Esophagus muscularis mucosa (tissue), 4 donors: Measurements from ENCODE around the gene GBF1. TPM values are rescaled to one million over a fixed set of nuclear protein-coding genes. Genes with fewer than 3 reads are reported as not detected.

Source experiments
- DNase-seq: peaks from one replicate; pipeline ENCODE4 v3.0.0-alpha.2; 2017; ENCODE audit errors: extremely low spot score
- H3K27ac ChIP-seq, 4 donors: fragments of 200-600 bp; sonication (generic); replicated peaks in 1 of 4; 1 replicate in 3 of 4; 2 replicates in 1 of 4; pipeline ENCODE4 v1.5.1; 2016 to 2019; ENCODE audit warnings: mild to moderate bottlenecking in 1 of 4
- H3K27me3 ChIP-seq, 4 donors: fragments of 200-600 bp; sonication (generic); one replicate each; pipeline versions ENCODE4 v1.5.1 to v1.6.0; 2016 to 2019
- H3K36me3 ChIP-seq, 4 donors: fragments of 200-600 bp; sonication (generic); one replicate each; pipeline ENCODE4 v1.5.1; 2016 to 2019
- H3K4me1 ChIP-seq, 4 donors: fragments of 200-600 bp; sonication (generic); one replicate each; pipeline ENCODE4 v1.5.1; 2016 to 2019
- H3K4me3 ChIP-seq, 4 donors: fragments of 200-600 bp; sonication (generic); 1 replicate in 2 of 4; 2 replicates in 2 of 4; pipeline ENCODE4 v1.5.1; 2016 to 2019; ENCODE audit warnings: mild to moderate bottlenecking in 4 of 4, moderate library complexity in 1 of 4
- H3K9me3 ChIP-seq, 4 donors: fragments of 200-600 bp; sonication (generic); 1 replicate in 3 of 4; 2 replicates in 1 of 4; pipeline ENCODE4 v1.5.1; 2016 to 2019
- CTCF ChIP-seq, 3 experiments: fragments of 200-600 bp in 2 of 3; fragments of 450-650 bp in 1 of 3; sonication (generic) in 2 of 3; IDR thresholded peaks; one replicate each; pipeline ENCODE4 v1.5.1; 2017 to 2019; ENCODE audit warnings: antibody characterized with exemption in 3 of 3, mild to moderate bottlenecking in 2 of 3, moderate library complexity in 1 of 3
- EP300 ChIP-seq: sonication (generic); formaldehyde crosslinking; IDR thresholded peaks from one replicate; pipeline ENCODE4 v1.6.1; 2017; ENCODE audit warnings: antibody characterized with exemption
- POLR2A ChIP-seq: fragments of 450-650 bp; IDR thresholded peaks from one replicate; pipeline ENCODE4 v1.6.1; 2017; ENCODE audit warnings: antibody characterized with exemption, moderate library complexity, mild to moderate bottlenecking, low read depth
- POLR2AphosphoS5 ChIP-seq, 2 donors: sonication (generic); formaldehyde crosslinking; IDR thresholded peaks; one replicate each; pipeline ENCODE4 v1.6.1; 2017; ENCODE audit warnings: antibody characterized with exemption in 2 of 2
- WGBS: methylation state at CpG from one replicate; pipeline ENCODE4 v1.1.5; 2018; 5-methylcytosine and 5-hydroxymethylcytosine counted together
- intact Hi-C: fragments of 100-400 bp; cut with DNase I; formaldehyde crosslinking; loops from one replicate; pipeline ENCODE4 v1.15.1; 2023
- total RNA-seq, 4 donors: library from RNA; depleted of rRNA; stranded (reverse); fragments of >200 nt; gene quantifications; one replicate each; pipeline versions ENCODE4 v1.1.0 to v1.2.1, GENCODE V29; 2016

Gene GBF1
- total RNA-seq, 4 donors from 2014 or later, result 33.1 to 52.4 (median 40.0) TPM

- intact Hi-C loops, result no loop called here
- Histone ChIP-seq H3K27me3 (no peaks in the 10 kb centered on the region), H3K4me1 (peaks cover 10 to 30% (median 12%) of the 10 kb centered on the region in 4 donors), H3K36me3 (no peaks in the 10 kb centered on the region), H3K27ac (no peak overlapping the region), H3K4me3 (no peak overlapping the region), H3K9me3 (no peaks in the 10 kb centered on the region)
- no peak for DNase-seq
- TF ChIP-seq EP300 (no peak), POLR2A (no peak), POLR2AphosphoS5 (IDR thresholded peaks at IDR 0.05) (no peak), CTCF (IDR thresholded peaks at IDR 0.05) (no peak)
- 100% methylated on average over 2 of the region's 2 CpGs for WGBS
These were observed 44.0 kb downstream of the GBF1 start for GRCh38 chr10:102289356-102289755.

- H3K4me1 ChIP-seq, result peaks cover 10 to 31% (median 12%) of the 10 kb centered on the region in 4 donors
- no peaks in the 10 kb centered on the region for H3K27me3 ChIP-seq
- DNase-seq, result peak; percentile 17
- 92% methylated on average over 3 of the region's 3 CpGs for WGBS
- H3K27ac ChIP-seq, result no peak overlapping the region
- intact Hi-C loops, result no loop called here
- TF ChIP-seq POLR2AphosphoS5 (IDR thresholded peaks at IDR 0.05) (no peak), POLR2A (no peak), EP300 (no peak), CTCF (IDR thresholded peaks at IDR 0.05) (no peak)
- no peaks in the 10 kb centered on the region for H3K9me3 ChIP-seq
- no peaks in the 10 kb centered on the region for H3K36me3 ChIP-seq
- no peak overlapping the region for H3K4me3 ChIP-seq
These were observed 44.5 kb downstream of the GBF1 start for GRCh38 chr10:102289840-102290239.

- Histone ChIP-seq H3K27me3 (no peaks in the 10 kb centered on the region), H3K4me3 (no peak overlapping the region), H3K36me3 (no peaks in the 10 kb centered on the region), H3K4me1 (peaks cover 10 to 33% (median 12%) of the 10 kb centered on the region in 4 donors), H3K27ac (peak overlapping the region in 1 of 4 donors; percentile 11), H3K9me3 (no peaks in the 10 kb centered on the region)
- no peak for DNase-seq
- intact Hi-C loops, result no loop called here
- WGBS, result 72% methylated on average over 4 of the region's 4 CpGs
- TF ChIP-seq EP300 (no peak), CTCF (IDR thresholded peaks at IDR 0.05) (no peak), POLR2A (no peak), POLR2AphosphoS5 (IDR thresholded peaks at IDR 0.05) (no peak)
These were observed 46.0 kb downstream of the GBF1 start for GRCh38 chr10:102291221-102291905.

- no peak for DNase-seq
- H3K9me3 ChIP-seq, result no peaks in the 10 kb centered on the region
- peaks cover 11 to 26% (median 14%) of the 10 kb centered on the region in 4 donors for H3K4me1 ChIP-seq
- no peak overlapping the region for H3K4me3 ChIP-seq
- 100% methylated on average over 1 of the region's 1 CpG for WGBS
- TF ChIP-seq CTCF (IDR thresholded peaks at IDR 0.05), result no peak
- TF ChIP-seq POLR2A, result no peak
- no peak for TF ChIP-seq POLR2AphosphoS5 (IDR thresholded peaks at IDR 0.05)
- no peak for TF ChIP-seq EP300
- H3K27ac ChIP-seq, result no peak overlapping the region
- H3K27me3 ChIP-seq, result no peaks in the 10 kb centered on the region
- intact Hi-C loops, result no loop called here
- H3K36me3 ChIP-seq, result no peaks in the 10 kb centered on the region
These were observed 51.8 kb downstream of the GBF1 start for GRCh38 chr10:102297101-102297500.

GRCh38 chr10:102298899-102299298 lies 53.6 kb downstream of the GBF1 start:
- H3K9me3 ChIP-seq, result no peaks in the 10 kb centered on the region
- H3K4me3 ChIP-seq, result no peak overlapping the region
- no peaks in the 10 kb centered on the region for H3K27me3 ChIP-seq
- no peaks in the 10 kb centered on the region for H3K36me3 ChIP-seq
- no peak for DNase-seq
- intact Hi-C loops, result no loop called here
- H3K27ac ChIP-seq, result no peak overlapping the region
- H3K4me1 ChIP-seq, result peaks cover 11 to 21% (median 14%) of the 10 kb centered on the region in 4 donors
- no peak for TF ChIP-seq CTCF (IDR thresholded peaks at IDR 0.05)
- no peak for TF ChIP-seq POLR2AphosphoS5 (IDR thresholded peaks at IDR 0.05)
- no peak for TF ChIP-seq POLR2A
- TF ChIP-seq EP300, result no peak
